Panc1 (cell line): Measurements from ENCODE around the gene P2RY6. TPM values are rescaled to one million over a fixed set of nuclear protein-coding genes. Genes with fewer than 3 reads are reported as not detected.

ENCODE experiments used
- ATAC-seq: fragments of 200-7000 bp; cut with Tn5 transposase; 2 replicates; pipeline ENCODE4 v1.9.1; 2020; ENCODE audit warnings: mild to moderate bottlenecking, moderate library complexity
- BruUV-seq: library from RNA; stranded (reverse); fragments of 400-500 nt; replicated peaks from 2 replicates; lab custom pipeline; 2021; lab: Mats Ljungman, UMichigan
- CTCF ChIA-PET: fragments of 300-600 bp; sonication (Branson Sonifier 250); formaldehyde crosslinking; loops from one replicate; lab custom pipeline; 2022; ENCODE audit warnings: antibody characterized with exemption; lab: Charles Lee
- POLR2A ChIA-PET: fragments of 300-600 bp; sonication (Branson Sonifier 250); formaldehyde crosslinking; loops from one replicate; lab custom pipeline; 2022; ENCODE audit warnings: antibody characterized with exemption; lab: Charles Lee
- DNase-seq: peaks from one replicate; pipeline ENCODE4 v3.0.0-alpha.2; 2010; ENCODE audit warnings: low read depth, low spot score
- H3K27ac ChIP-seq: 2 replicates; pipeline ENCODE4 v1.5.1; 2011; ENCODE audit warnings: mild to moderate bottlenecking, low read length, inconsistent platforms
- H3K27me3 ChIP-seq: fragments of 200-500 bp; sonication (Bioruptor generic); 2 replicates; pipeline ENCODE4 v1.6.0; 2014; ENCODE audit warnings: low read length, inconsistent platforms; ENCODE audit not compliant: control insufficient read depth, insufficient read depth
- H3K36me3 ChIP-seq: fragments of 200-500 bp; sonication (Bioruptor generic); 2 replicates; pipeline ENCODE4 v1.5.1; 2014; ENCODE audit warnings: inconsistent platforms, mild to moderate bottlenecking, low read length, moderate library complexity; ENCODE audit not compliant: control insufficient read depth, insufficient read depth
- H3K4me1 ChIP-seq: 2 replicates; pipeline ENCODE4 v1.5.1; 2011; ENCODE audit warnings: inconsistent platforms, mild to moderate bottlenecking, low read length, moderate library complexity; ENCODE audit not compliant: control insufficient read depth, insufficient read depth
- H3K4me3 ChIP-seq, 2 experiments: 2 replicates each; pipeline ENCODE4 v1.5.1; 2011 to 2012; ENCODE audit warnings: low read depth in 2 of 2, low read length in 2 of 2, mild to moderate bottlenecking in 2 of 2, inconsistent platforms in 1 of 2, moderate library complexity in 1 of 2
- H3K9me3 ChIP-seq: fragments of 200-500 bp; sonication (Bioruptor generic); 2 replicates; pipeline ENCODE4 v1.5.1; 2014; ENCODE audit warnings: low read depth, mild to moderate bottlenecking, inconsistent platforms, low read length, moderate library complexity; ENCODE audit not compliant: control insufficient read depth, insufficient read depth
- POLR2AphosphoS5 ChIP-seq: IDR thresholded peaks from 2 replicates; pipeline ENCODE4 v1.6.1; 2012; ENCODE audit warnings: mild to moderate bottlenecking, low read depth, low read length, moderate library complexity
- REST ChIP-seq, 2 experiments: IDR thresholded peaks; 2 replicates each; pipeline ENCODE4 v1.6.1; 2011 to 2012; ENCODE audit warnings: low read depth in 2 of 2, control low read depth in 1 of 2, low read length in 1 of 2, mild to moderate bottlenecking in 1 of 2, moderate library complexity in 1 of 2; ENCODE audit not compliant: insufficient read depth in 1 of 2
- SIN3A ChIP-seq: IDR thresholded peaks from 2 replicates; pipeline ENCODE4 v1.6.1; 2012; ENCODE audit warnings: low read depth, mild to moderate bottlenecking, low read length, moderate library complexity, borderline replicate concordance; ENCODE audit not compliant: insufficient read depth
- TCF7L2 ChIP-seq: IDR thresholded peaks from 2 replicates; pipeline ENCODE4 v1.6.1; 2011; ENCODE audit warnings: mild to moderate bottlenecking, low read depth, low read length, inconsistent platforms
- in situ Hi-C: cut with HindIII; loops from 2 replicates; pipeline ENCODE4 v1.10.0; 2016; ENCODE audit warnings: low sequenced_read_pairs, low pct_unique_long_range_greater_than_20kb
- intact Hi-C: fragments of 100-400 bp; cut with micrococcal nuclease; formaldehyde crosslinking; loops from one replicate; pipeline ENCODE4 v1.10.0; 2022; ENCODE audit not compliant: unreplicated experiment
- total RNA-seq: library from RNA; stranded (reverse); gene quantifications from one replicate; pipeline ENCODE4 v1.2.1, GENCODE V29; 2021; ENCODE audit not compliant: unreplicated experiment
- TF ChIP-seq, protein P1 (sequence below): fragments of 450-650 bp; IDR thresholded peaks from 2 replicates; pipeline ENCODE4 v1.5.1; 2017; ENCODE audit warnings: mild to moderate bottlenecking

P2RY6 gene
- total RNA-seq, 1 experiment from 2014 or later = 0.59 TPM

DNA sequence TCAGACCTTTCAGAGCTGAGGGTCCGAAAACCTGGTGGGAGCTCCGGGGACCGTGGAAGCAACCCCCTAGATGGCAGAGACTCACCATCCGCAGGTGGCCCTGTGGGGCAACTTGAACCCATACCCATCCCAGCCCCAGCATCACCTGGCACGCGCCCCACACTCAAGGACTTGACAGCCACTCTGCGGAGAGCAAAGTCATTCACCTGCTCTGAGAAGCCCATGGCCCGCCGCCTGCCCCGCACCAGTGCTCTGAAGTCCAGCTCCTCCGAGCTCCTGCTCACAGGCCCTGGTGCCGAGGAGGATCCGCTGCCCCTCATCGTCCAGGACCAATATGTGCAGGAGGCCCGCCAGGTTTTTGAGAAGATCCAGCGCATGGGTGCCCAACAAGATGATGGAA is 37.9 kb downstream of the P2RY6 start:
- H3K4me3 ChIP-seq = peak overlapping the region in 1 of 2 experiments; percentile 79; a peak in 3 of 4 replicates
- DNase-seq (no peak), ATAC-seq (no peak)
- in situ Hi-C loops = no loop called here
- no peaks in the 10 kb centered on the region for H3K36me3 ChIP-seq
- BruUV-seq = TSS peak; percentile 52
- POLR2A ChIA-PET = interaction anchor here (0.6 kb wide), 1 partner anchor 19 kb away, joined by 6 read pairs; no protein-coding TSS in a partner anchor
- CTCF ChIA-PET = interaction anchor here (1.2 to 3.4 kb wide), 4 partner anchors 19 to 41 kb away, joined by 4 to 14 read pairs (median 12); no protein-coding TSS in a partner anchor
- peaks cover 56% of the 10 kb centered on the region for H3K4me1 ChIP-seq
- no peaks in the 10 kb centered on the region for H3K9me3 ChIP-seq
- peak overlapping the region; percentile 78 for H3K27ac ChIP-seq
- H3K27me3 ChIP-seq = no peaks in the 10 kb centered on the region
- intact Hi-C loops = no loop called here
- no peak for TF ChIP-seq REST (IDR thresholded peaks at IDR 0.05; ENCODE audit: insufficient read depth in 1 of 2, low read depth in 2 of 2, low read length in 1 of 2)
- no peak for TF ChIP-seq TCF7L2
- TF ChIP-seq, protein P1, sequence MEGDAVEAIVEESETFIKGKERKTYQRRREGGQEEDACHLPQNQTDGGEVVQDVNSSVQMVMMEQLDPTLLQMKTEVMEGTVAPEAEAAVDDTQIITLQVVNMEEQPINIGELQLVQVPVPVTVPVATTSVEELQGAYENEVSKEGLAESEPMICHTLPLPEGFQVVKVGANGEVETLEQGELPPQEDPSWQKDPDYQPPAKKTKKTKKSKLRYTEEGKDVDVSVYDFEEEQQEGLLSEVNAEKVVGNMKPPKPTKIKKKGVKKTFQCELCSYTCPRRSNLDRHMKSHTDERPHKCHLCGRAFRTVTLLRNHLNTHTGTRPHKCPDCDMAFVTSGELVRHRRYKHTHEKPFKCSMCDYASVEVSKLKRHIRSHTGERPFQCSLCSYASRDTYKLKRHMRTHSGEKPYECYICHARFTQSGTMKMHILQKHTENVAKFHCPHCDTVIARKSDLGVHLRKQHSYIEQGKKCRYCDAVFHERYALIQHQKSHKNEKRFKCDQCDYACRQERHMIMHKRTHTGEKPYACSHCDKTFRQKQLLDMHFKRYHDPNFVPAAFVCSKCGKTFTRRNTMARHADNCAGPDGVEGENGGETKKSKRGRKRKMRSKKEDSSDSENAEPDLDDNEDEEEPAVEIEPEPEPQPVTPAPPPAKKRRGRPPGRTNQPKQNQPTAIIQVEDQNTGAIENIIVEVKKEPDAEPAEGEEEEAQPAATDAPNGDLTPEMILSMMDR = no peak
- TF ChIP-seq SIN3A = no peak
- TF ChIP-seq POLR2AphosphoS5 = no peak

DNA sequence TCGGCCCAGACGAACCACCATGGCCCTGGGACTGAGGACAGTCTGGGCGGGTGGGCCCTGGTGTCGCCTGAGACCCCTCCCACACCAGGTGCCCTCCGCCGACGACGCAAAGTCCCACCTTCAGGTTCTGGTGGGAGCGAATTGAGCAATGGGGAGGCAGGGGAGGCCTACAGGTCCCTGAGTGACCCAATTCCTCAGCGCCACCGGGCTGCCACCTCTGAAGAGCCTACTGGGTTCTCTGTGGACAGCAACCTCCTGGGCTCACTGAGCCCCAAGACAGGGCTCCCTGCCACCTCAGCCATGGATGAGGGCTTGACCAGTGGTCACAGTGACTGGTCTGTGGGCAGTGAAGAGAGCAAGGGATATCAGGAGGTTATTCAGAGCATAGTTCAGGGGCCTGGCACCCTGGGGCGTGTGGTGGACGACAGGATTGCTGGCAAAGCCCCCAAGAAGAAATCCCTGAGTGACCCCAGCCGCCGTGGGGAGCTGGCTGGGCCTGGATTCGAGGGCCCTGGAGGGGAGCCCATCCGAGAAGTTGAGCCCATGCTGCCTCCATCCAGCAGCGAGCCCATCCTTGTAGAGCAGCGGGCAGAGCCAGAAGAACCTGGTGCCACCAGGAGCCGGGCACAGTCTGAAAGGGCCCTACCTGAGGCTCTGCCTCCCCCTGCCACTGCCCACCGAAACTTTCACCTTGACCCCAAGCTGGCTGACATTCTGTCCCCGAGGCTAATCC is 38.7 kb downstream of the P2RY6 start:
- no peak overlapping the region for H3K27ac ChIP-seq
- no peaks in the 10 kb centered on the region for H3K9me3 ChIP-seq
- ATAC-seq = no peak
- H3K27me3 ChIP-seq = no peaks in the 10 kb centered on the region
- DNase-seq = no peak
- CTCF ChIA-PET = no interaction called here
- TF ChIP-seq SIN3A (no peak), REST (IDR thresholded peaks at IDR 0.05; ENCODE audit: insufficient read depth in 1 of 2, low read depth in 2 of 2, low read length in 1 of 2) (no peak), POLR2AphosphoS5 (no peak), TCF7L2 (no peak)
- TF ChIP-seq, protein P1 = no peak
- no peaks in the 10 kb centered on the region for H3K36me3 ChIP-seq
- POLR2A ChIA-PET = no interaction called here
- intact Hi-C loops = no loop called here
- BruUV-seq = no TSS peak
- H3K4me3 ChIP-seq = no peak overlapping the region
- peaks cover 56% of the 10 kb centered on the region for H3K4me1 ChIP-seq
- in situ Hi-C loops = no loop called here
